ENCODE measurements around the gene CDH11.

GRCh38 chr16:65122724-65123395, 997 bp upstream of the CDH11 start:
- TF ChIP-seq POLR2A (IDR thresholded peaks at IDR 0.05; ENCODE audit: low read depth, low read length) (peak; percentile 57; the same call in 1 of the 2 replicates), MAFK (IDR thresholded peaks at IDR 0.05; ENCODE audit: low read depth, low read length) (no peak)
- TF ChIP-seq, protein P1, sequence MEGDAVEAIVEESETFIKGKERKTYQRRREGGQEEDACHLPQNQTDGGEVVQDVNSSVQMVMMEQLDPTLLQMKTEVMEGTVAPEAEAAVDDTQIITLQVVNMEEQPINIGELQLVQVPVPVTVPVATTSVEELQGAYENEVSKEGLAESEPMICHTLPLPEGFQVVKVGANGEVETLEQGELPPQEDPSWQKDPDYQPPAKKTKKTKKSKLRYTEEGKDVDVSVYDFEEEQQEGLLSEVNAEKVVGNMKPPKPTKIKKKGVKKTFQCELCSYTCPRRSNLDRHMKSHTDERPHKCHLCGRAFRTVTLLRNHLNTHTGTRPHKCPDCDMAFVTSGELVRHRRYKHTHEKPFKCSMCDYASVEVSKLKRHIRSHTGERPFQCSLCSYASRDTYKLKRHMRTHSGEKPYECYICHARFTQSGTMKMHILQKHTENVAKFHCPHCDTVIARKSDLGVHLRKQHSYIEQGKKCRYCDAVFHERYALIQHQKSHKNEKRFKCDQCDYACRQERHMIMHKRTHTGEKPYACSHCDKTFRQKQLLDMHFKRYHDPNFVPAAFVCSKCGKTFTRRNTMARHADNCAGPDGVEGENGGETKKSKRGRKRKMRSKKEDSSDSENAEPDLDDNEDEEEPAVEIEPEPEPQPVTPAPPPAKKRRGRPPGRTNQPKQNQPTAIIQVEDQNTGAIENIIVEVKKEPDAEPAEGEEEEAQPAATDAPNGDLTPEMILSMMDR (conservative IDR thresholded peaks at IDR 0.05; ENCODE audit: low read depth, low read length), result no peak
